ENCODE measurements around the gene LSAMP. TPM values are rescaled to one million over a fixed set of nuclear protein-coding genes. Genes with fewer than 3 reads are reported as not detected.

LSAMP gene
- 17.0 and 64.9 TPM in 2 replicates for total RNA-seq (ENCODE audit: low replicate concordance)
- long read RNA-seq, partial matches to known transcripts: 0 of 12 reads
- long read RNA-seq, other reads (novel, unspliced or antisense): 12 of 12 reads

- TF ChIP-seq CTCF (conservative IDR thresholded peaks at IDR 0.05): no peak
- peaks cover 35% of the 10 kb centered on the region for H3K27me3 Mint-ChIP-seq
- DNase-seq (ENCODE audit: extremely low spot score, unreplicated experiment): peak; percentile 72
- H3K36me3 Mint-ChIP-seq: peaks cover 2% of the 10 kb centered on the region
- no peaks in the 10 kb centered on the region for H3K9me3 Mint-ChIP-seq
- peak within 1 kb of the TSS; percentile 88 for H3K4me3 Mint-ChIP-seq
- peaks cover 36% of the 10 kb centered on the region for H3K4me1 Mint-ChIP-seq (ENCODE audit: unreplicated experiment)
- peak within 1 kb of the TSS; percentile 78 for H3K27ac Mint-ChIP-seq
These were observed at the start of gene LSAMP for GRCh38 chr3:116445311-116445841. Gene LSAMP (minus strand): TSS chr3:116445487.

GRCh38 chr3:116492379-116492778 is 47.1 kb upstream of the LSAMP start:
- no peaks in the 10 kb centered on the region for H3K27me3 Mint-ChIP-seq
- no peak overlapping the region for H3K4me3 Mint-ChIP-seq
- H3K9me3 Mint-ChIP-seq: no peaks in the 10 kb centered on the region
- no peak overlapping the region for H3K27ac Mint-ChIP-seq
- no peak for DNase-seq (ENCODE audit: extremely low spot score, unreplicated experiment)
- no peaks in the 10 kb centered on the region for H3K36me3 Mint-ChIP-seq
- no peak for TF ChIP-seq CTCF (conservative IDR thresholded peaks at IDR 0.05)
- no peaks in the 10 kb centered on the region for H3K4me1 Mint-ChIP-seq (ENCODE audit: unreplicated experiment)

- Mint-ChIP-seq H3K27ac (no peak overlapping the region), H3K9me3 (peaks cover 9% of the 10 kb centered on the region), H3K4me1 (ENCODE audit: unreplicated experiment) (no peaks in the 10 kb centered on the region), H3K4me3 (no peak overlapping the region), H3K36me3 (no peaks in the 10 kb centered on the region), H3K27me3 (no peaks in the 10 kb centered on the region)
- TF ChIP-seq CTCF (conservative IDR thresholded peaks at IDR 0.05): no peak
- no peak for DNase-seq (ENCODE audit: extremely low spot score, unreplicated experiment)
These were observed 37.8 kb upstream of the LSAMP start for GRCh38 chr3:116483135-116483534.

- Mint-ChIP-seq H3K27me3 (no peaks in the 10 kb centered on the region), H3K27ac (no peak overlapping the region), H3K4me1 (ENCODE audit: unreplicated experiment) (peaks cover 13% of the 10 kb centered on the region), H3K9me3 (peaks cover 11% of the 10 kb centered on the region), H3K4me3 (no peak overlapping the region), H3K36me3 (no peaks in the 10 kb centered on the region)
- DNase-seq (ENCODE audit: extremely low spot score, unreplicated experiment): no peak
- no peak for TF ChIP-seq CTCF (conservative IDR thresholded peaks at IDR 0.05)
These were observed 31.4 kb upstream of the LSAMP start for GRCh38 chr3:116476691-116477090.

GRCh38 chr3:116474801-116475200 is 29.5 kb upstream of the LSAMP start:
- Mint-ChIP-seq H3K4me1 (ENCODE audit: unreplicated experiment) (peaks cover 13% of the 10 kb centered on the region), H3K27me3 (no peaks in the 10 kb centered on the region), H3K9me3 (peaks cover 5% of the 10 kb centered on the region), H3K27ac (no peak overlapping the region), H3K36me3 (no peaks in the 10 kb centered on the region), H3K4me3 (no peak overlapping the region)
- TF ChIP-seq CTCF (conservative IDR thresholded peaks at IDR 0.05): no peak
- no peak for DNase-seq (ENCODE audit: extremely low spot score, unreplicated experiment)

Data from type B pancreatic cell (in vitro differentiated cells).